ENCODE data around the gene ULK4. TPM values are rescaled to one million over a fixed set of nuclear protein-coding genes. Genes with fewer than 3 reads are reported as not detected.

The ULK4 gene
- total and polyA plus RNA-seq, 2 of the 4 experiments (the other 2 are of a cell fraction) = 2.7 to 5.0 TPM

DNA sequence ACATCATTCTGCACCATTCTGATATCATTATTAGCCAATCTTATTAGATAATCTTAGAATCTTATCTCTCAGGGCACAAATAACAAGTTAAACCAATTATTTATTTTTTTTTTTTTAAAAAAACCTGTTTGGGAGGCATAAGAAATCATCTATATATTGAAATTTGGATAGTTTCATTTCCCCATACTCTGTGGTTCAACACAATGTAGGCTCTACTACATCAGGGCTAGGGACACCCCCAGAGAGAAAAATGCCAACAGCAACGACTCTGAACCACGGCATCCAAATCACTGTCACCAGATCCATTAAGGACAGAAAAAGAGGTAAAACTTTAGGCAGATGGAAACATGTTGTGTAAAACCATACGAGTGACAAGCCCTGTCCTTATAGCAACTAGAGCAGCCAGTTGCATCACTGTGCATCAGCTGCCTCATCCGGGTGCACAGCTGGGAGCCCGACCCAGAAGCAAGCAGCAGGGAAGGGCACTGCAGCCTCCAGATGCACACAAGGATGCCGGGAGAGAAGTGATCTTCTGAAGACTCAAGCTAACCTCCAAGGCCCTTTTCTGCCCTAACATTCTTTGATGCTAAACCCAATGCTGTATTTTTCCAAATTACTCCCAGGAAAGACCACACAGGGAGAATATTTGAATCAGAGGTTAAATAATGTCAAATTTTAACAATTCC lies 381.5 kb downstream of the ULK4 start:
- no peak overlapping the region for H2BK15ac ChIP-seq (ENCODE audit: low read depth, low read length)
- intact Hi-C loops (cut with micrococcal nuclease) = no loop called here
- H3K27me3 ChIP-seq (ENCODE audit: control insufficient read depth, insufficient read depth, low read length) = no peaks in the 10 kb centered on the region
- no peak overlapping the region for H2BK120ac ChIP-seq (ENCODE audit: low read depth, low read length)
- DNase-seq (no peak), ATAC-seq (ENCODE audit: low read depth) (no peak)
- ChIA-PET CTCF (interaction anchor here (1.3 kb wide), 1 partner anchor 9 kb away, joined by 3 read pairs; no protein-coding TSS in a partner anchor), POLR2A (ENCODE audit: unreplicated experiment) (no interaction called here)
- no peak overlapping the region for H3K14ac ChIP-seq (replicated peaks; ENCODE audit: low read depth, low read length)
- no peak overlapping the region for H3K4ac ChIP-seq (ENCODE audit: low read depth, low read length)
- H2BK20ac ChIP-seq (ENCODE audit: low read depth, low read length) = no peak overlapping the region
- H2AK5ac ChIP-seq (ENCODE audit: low read depth, low read length) = no peak overlapping the region
- no peak overlapping the region for H2AK9ac ChIP-seq (replicated peaks; ENCODE audit: low read depth, low read length, poor library complexity)
- no peak overlapping the region for H3K9ac ChIP-seq (ENCODE audit: low read depth, low read length)
- H4K91ac ChIP-seq (ENCODE audit: insufficient read depth, low read depth, low read length) = no peak overlapping the region
- WGBS, 2 experiments (ENCODE audit: extremely low coverage in 2 of 2, insufficient read length in 1 of 2) = no CpG with 5 or more reads among the region's 6 CpGs
- no peak overlapping the region for H4K8ac ChIP-seq (ENCODE audit: low read depth in 2 of 2, low read length in 2 of 2)
- no peak overlapping the region for H3K23ac ChIP-seq (ENCODE audit: low read depth, low read length)
- no peak overlapping the region for H2BK5ac ChIP-seq (ENCODE audit: low read depth, low read length, poor library complexity, severe bottlenecking)
- no peak overlapping the region for H3K27ac ChIP-seq (ENCODE audit: insufficient read depth, low read length)
- no peak for TF ChIP-seq CEBPB (IDR thresholded peaks at IDR 0.05; ENCODE audit: low read depth, low read length)
- TF ChIP-seq MAZ (IDR thresholded peaks at IDR 0.05; ENCODE audit: borderline replicate concordance, low read depth, low read length) = no peak
- no peak for TF ChIP-seq MAFK (IDR thresholded peaks at IDR 0.05; ENCODE audit: low read depth, low read length)
- TF ChIP-seq, protein P1, sequence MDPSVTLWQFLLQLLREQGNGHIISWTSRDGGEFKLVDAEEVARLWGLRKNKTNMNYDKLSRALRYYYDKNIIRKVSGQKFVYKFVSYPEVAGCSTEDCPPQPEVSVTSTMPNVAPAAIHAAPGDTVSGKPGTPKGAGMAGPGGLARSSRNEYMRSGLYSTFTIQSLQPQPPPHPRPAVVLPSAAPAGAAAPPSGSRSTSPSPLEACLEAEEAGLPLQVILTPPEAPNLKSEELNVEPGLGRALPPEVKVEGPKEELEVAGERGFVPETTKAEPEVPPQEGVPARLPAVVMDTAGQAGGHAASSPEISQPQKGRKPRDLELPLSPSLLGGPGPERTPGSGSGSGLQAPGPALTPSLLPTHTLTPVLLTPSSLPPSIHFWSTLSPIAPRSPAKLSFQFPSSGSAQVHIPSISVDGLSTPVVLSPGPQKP (IDR thresholded peaks at IDR 0.05; ENCODE audit: borderline replicate concordance, low read depth, low read length) = no peak
- TF ChIP-seq RFX5 (IDR thresholded peaks at IDR 0.05; ENCODE audit: low read depth, low read length) = no peak
- TF ChIP-seq, protein P2, sequence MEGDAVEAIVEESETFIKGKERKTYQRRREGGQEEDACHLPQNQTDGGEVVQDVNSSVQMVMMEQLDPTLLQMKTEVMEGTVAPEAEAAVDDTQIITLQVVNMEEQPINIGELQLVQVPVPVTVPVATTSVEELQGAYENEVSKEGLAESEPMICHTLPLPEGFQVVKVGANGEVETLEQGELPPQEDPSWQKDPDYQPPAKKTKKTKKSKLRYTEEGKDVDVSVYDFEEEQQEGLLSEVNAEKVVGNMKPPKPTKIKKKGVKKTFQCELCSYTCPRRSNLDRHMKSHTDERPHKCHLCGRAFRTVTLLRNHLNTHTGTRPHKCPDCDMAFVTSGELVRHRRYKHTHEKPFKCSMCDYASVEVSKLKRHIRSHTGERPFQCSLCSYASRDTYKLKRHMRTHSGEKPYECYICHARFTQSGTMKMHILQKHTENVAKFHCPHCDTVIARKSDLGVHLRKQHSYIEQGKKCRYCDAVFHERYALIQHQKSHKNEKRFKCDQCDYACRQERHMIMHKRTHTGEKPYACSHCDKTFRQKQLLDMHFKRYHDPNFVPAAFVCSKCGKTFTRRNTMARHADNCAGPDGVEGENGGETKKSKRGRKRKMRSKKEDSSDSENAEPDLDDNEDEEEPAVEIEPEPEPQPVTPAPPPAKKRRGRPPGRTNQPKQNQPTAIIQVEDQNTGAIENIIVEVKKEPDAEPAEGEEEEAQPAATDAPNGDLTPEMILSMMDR (conservative IDR thresholded peaks at IDR 0.05; ENCODE audit: low read depth, low read length) = no peak
- no peak for TF ChIP-seq FOS (IDR thresholded peaks at IDR 0.05; ENCODE audit: low read depth, low read length)
- TF ChIP-seq RCOR1 (IDR thresholded peaks at IDR 0.05; ENCODE audit: insufficient replicate concordance, low read length) = no peak
- TF ChIP-seq RAD21 (IDR thresholded peaks at IDR 0.05; ENCODE audit: low read length) = no peak
- no peak for TF ChIP-seq SMC3 (IDR thresholded peaks at IDR 0.05; ENCODE audit: low read depth, low read length)
- no peak for TF ChIP-seq NFE2L2 (IDR thresholded peaks at IDR 0.05; ENCODE audit: low read depth, low read length)
- TF ChIP-seq POLR2A (IDR thresholded peaks at IDR 0.05; ENCODE audit: low read depth, low read length) = no peak
- TF ChIP-seq, protein P3, sequence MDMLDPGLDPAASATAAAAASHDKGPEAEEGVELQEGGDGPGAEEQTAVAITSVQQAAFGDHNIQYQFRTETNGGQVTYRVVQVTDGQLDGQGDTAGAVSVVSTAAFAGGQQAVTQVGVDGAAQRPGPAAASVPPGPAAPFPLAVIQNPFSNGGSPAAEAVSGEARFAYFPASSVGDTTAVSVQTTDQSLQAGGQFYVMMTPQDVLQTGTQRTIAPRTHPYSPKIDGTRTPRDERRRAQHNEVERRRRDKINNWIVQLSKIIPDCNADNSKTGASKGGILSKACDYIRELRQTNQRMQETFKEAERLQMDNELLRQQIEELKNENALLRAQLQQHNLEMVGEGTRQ (IDR thresholded peaks at IDR 0.05; ENCODE audit: low read depth, low read length) = no peak
- no peak for TF ChIP-seq MXI1 (IDR thresholded peaks at IDR 0.05; ENCODE audit: borderline replicate concordance, low read depth, low read length)
- TF ChIP-seq CHD1 (IDR thresholded peaks at IDR 0.05; ENCODE audit: low read depth, low read length) = no peak
- no peak for TF ChIP-seq BHLHE40 (IDR thresholded peaks at IDR 0.05; ENCODE audit: low read depth, low read length)
- H3K56ac ChIP-seq (ENCODE audit: extremely low read depth, insufficient read depth, low read length) = no peak overlapping the region
- in situ Hi-C loops (cut with MboI; ENCODE audit: low sequenced_read_pairs) = no loop called here
- no peak overlapping the region for H2AFZ ChIP-seq (replicated peaks; ENCODE audit: low read length, poor library complexity)
- H3K18ac ChIP-seq (ENCODE audit: low read depth, low read length) = no peak overlapping the region
- no peak overlapping the region for H4K5ac ChIP-seq (ENCODE audit: low read depth, low read length)
- no peaks in the 10 kb centered on the region for H3K79me1 ChIP-seq (ENCODE audit: low read depth in 1 of 2, low read length in 2 of 2)
- no peak overlapping the region for H3K4me3 ChIP-seq (ENCODE audit: insufficient read depth, low read depth, low read length)
- H3K9me3 ChIP-seq (ENCODE audit: control insufficient read depth, insufficient read depth, low read length) = no peaks in the 10 kb centered on the region
- dilution Hi-C loops (cut with HindIII; ENCODE audit: low sequenced_read_pairs, unreplicated experiment) = no loop called here
- no TSS peak for BruUV-seq (replicated peaks)
- no peaks in the 10 kb centered on the region; the same call in 1 of the 2 replicates for H4K20me1 ChIP-seq (ENCODE audit: insufficient read depth, low read length)
- H3K4me1 ChIP-seq (ENCODE audit: control insufficient read depth, insufficient read depth, low read length) = no peaks in the 10 kb centered on the region
- no peak overlapping the region for H3K4me2 ChIP-seq (ENCODE audit: low read depth, low read length)
- H3K9me1 ChIP-seq (ENCODE audit: insufficient read depth, low read length) = no peaks in the 10 kb centered on the region
- H3K36me3 ChIP-seq (ENCODE audit: control insufficient read depth, insufficient read depth, low read length) = no peaks in the 10 kb centered on the region
